Natural killer cell (primary cell): ENCODE data around the gene TSHZ3. TPM values are rescaled to one million over a fixed set of nuclear protein-coding genes. Genes with fewer than 3 reads are reported as not detected.

ENCODE experiments used
- ATAC-seq, 3 donors: fragments of 150-1000 bp in 2 of 3; fragments of 200-7000 bp in 1 of 3; cut with Tn5 transposase; 1 replicate in 1 of 3; 2 replicates in 2 of 3; pipeline ENCODE4 v1.10.0; 2021; ENCODE audit warnings: mild to moderate bottlenecking in 2 of 3, moderate library complexity in 2 of 3
- DNase-seq, 2 donors: peaks; one replicate each; pipeline versions ENCODE4 v3.0.0 to v3.0.0-alpha.2; 2013 to 2021; ENCODE audit warnings: mixed read lengths in 1 of 2
- H3K27ac ChIP-seq: one replicate; pipeline ENCODE4 v1.5.1; 2013; ENCODE audit warnings: mild to moderate bottlenecking, low read length
- H3K27me3 ChIP-seq: one replicate; pipeline ENCODE4 v1.6.1; 2013; ENCODE audit warnings: low read length; ENCODE audit not compliant: control insufficient read depth, insufficient read depth
- H3K36me3 ChIP-seq: one replicate; pipeline ENCODE4 v1.6.1; 2013; ENCODE audit warnings: low read length; ENCODE audit not compliant: control insufficient read depth, insufficient read depth
- H3K4me1 ChIP-seq: one replicate; pipeline ENCODE4 v1.6.1; 2013; ENCODE audit warnings: low read length; ENCODE audit not compliant: control insufficient read depth, insufficient read depth
- H3K4me3 ChIP-seq: one replicate; pipeline ENCODE4 v1.5.1; 2013; ENCODE audit warnings: low read length
- H3K9me3 ChIP-seq: one replicate; pipeline ENCODE4 v1.6.1; 2013; ENCODE audit warnings: low read length; ENCODE audit not compliant: control insufficient read depth, insufficient read depth
- H3K27ac Mint-ChIP-seq, 2 donors: one replicate each; pipeline ENCODE4 v1.8.0; 2022; ENCODE audit warnings: mild to moderate bottlenecking in 2 of 2, mixed read lengths in 2 of 2, moderate library complexity in 1 of 2
- H3K27me3 Mint-ChIP-seq, 2 donors: one replicate each; pipeline ENCODE4 v1.8.0; 2022; ENCODE audit warnings: low read depth in 2 of 2, mixed read lengths in 2 of 2
- H3K36me3 Mint-ChIP-seq: one replicate; pipeline ENCODE4 v1.8.0; 2022; ENCODE audit warnings: mixed read lengths
- H3K4me1 Mint-ChIP-seq, 2 donors: one replicate each; pipeline ENCODE4 v1.8.0; 2022; ENCODE audit warnings: mixed read lengths in 2 of 2
- H3K4me3 Mint-ChIP-seq: one replicate; pipeline ENCODE4 v1.8.0; 2022; ENCODE audit warnings: mild to moderate bottlenecking, moderate library complexity, mixed read lengths
- H3K9me3 Mint-ChIP-seq, 2 donors: one replicate each; pipeline ENCODE4 v1.8.0; 2022; ENCODE audit warnings: mixed read lengths in 2 of 2
- WGBS: methylation state at CpG from one replicate; pipeline ENCODE4 v1.1.7; 2013; ENCODE audit warnings: missing lambda C conversion rate; ENCODE audit not compliant: insufficient coverage; 5-methylcytosine and 5-hydroxymethylcytosine counted together
- intact Hi-C: fragments of 100-400 bp; cut with micrococcal nuclease; formaldehyde crosslinking; loops from one replicate; pipeline ENCODE4 v1.14.2; 2022
- total RNA-seq, 4 donors: library from RNA; stranded (reverse); fragments of 120-200 nt in 1 of 4; gene quantifications; one replicate each; pipeline versions ENCODE4 v1.2.3 to v1.2.4, GENCODE V29; 2013 to 2022
- TF ChIP-seq, protein P1 (sequence below): fragments of 200-600 bp; IDR thresholded peaks from one replicate; pipeline ENCODE4 v1.8.0; 2022; ENCODE audit warnings: antibody characterized with exemption

Gene TSHZ3
- total RNA-seq, 3 donors from 2014 or later (not counting 1 experiment from before 2014, with no cell fraction given) = 5.3 to 8.1 (median 6.2) TPM

DNA sequence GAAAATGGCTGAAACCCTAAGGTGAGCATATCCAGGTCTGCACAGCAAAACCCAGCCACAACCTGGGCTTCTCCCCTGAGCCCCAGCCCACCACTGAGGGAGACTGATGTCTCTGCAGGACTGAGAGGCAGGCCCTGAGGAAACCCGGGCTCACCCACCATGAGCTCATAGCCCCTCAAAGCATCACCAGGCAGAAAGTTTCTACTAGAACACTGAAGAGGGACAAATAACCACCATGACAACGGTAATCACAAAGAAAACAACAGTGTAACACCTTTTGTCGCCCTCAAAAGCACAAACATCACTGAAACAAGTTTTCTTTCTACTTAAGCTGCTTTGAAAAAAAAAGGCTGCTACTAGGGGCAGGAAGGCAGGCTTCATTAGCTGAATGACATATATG lies 29.8 kb downstream of the TSHZ3 start:
- TF ChIP-seq, protein P1, sequence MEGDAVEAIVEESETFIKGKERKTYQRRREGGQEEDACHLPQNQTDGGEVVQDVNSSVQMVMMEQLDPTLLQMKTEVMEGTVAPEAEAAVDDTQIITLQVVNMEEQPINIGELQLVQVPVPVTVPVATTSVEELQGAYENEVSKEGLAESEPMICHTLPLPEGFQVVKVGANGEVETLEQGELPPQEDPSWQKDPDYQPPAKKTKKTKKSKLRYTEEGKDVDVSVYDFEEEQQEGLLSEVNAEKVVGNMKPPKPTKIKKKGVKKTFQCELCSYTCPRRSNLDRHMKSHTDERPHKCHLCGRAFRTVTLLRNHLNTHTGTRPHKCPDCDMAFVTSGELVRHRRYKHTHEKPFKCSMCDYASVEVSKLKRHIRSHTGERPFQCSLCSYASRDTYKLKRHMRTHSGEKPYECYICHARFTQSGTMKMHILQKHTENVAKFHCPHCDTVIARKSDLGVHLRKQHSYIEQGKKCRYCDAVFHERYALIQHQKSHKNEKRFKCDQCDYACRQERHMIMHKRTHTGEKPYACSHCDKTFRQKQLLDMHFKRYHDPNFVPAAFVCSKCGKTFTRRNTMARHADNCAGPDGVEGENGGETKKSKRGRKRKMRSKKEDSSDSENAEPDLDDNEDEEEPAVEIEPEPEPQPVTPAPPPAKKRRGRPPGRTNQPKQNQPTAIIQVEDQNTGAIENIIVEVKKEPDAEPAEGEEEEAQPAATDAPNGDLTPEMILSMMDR = no peak
- no peak overlapping the region for H3K27ac Mint-ChIP-seq
- no peak for ATAC-seq
- H3K4me1 Mint-ChIP-seq = peaks cover 0 to 11% of the 10 kb centered on the region in 2 donors
- H3K27ac ChIP-seq = no peak overlapping the region
- no peak overlapping the region for H3K4me3 Mint-ChIP-seq
- DNase-seq = no peak
- H3K36me3 Mint-ChIP-seq = no peaks in the 10 kb centered on the region
- WGBS = 76% methylated on average over 3 of the region's 3 CpGs
- no peaks in the 10 kb centered on the region for H3K36me3 ChIP-seq
- no peaks in the 10 kb centered on the region for H3K9me3 ChIP-seq
- H3K4me1 ChIP-seq = no peaks in the 10 kb centered on the region
- H3K27me3 Mint-ChIP-seq = peaks cover 3 to 19% of the 10 kb centered on the region in 2 donors
- no peaks in the 10 kb centered on the region for H3K9me3 Mint-ChIP-seq
- H3K4me3 ChIP-seq = no peak overlapping the region
- intact Hi-C loops = no loop called here
- no peaks in the 10 kb centered on the region for H3K27me3 ChIP-seq

DNA sequence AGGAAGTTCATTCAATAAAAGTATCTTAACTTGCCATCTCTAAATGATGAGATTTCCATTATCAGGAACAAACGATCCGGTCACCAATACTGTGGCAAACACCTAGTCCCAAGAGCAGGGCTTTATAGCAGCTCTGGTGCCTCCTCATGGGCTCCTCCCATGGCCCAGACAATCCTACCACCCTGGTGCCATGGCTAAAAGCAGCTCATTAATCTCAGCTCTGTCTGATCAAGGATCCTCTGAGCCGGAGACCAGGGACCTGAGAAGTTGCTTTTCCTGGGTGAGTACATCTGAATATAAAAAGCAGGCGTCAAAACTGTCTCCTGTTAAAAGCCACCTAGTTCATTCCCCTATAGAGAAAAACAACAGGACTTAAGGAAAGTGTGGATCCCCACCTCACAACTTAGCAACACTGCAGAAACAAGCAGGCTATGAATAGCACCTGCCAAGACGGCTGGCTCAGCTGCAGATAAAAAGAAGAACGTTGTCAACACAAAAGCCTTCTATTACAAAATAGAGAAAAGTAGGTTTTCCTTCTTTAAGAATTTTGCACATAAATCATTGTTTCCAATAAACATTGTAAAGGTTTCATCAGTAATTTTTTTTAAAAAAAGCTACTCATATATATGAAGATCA lies 30.3 kb downstream of the TSHZ3 start:
- peaks cover 0 to 11% of the 10 kb centered on the region in 2 donors for H3K4me1 Mint-ChIP-seq
- no peak overlapping the region for H3K4me3 ChIP-seq
- no peaks in the 10 kb centered on the region for H3K27me3 ChIP-seq
- H3K36me3 ChIP-seq = no peaks in the 10 kb centered on the region
- peaks cover 3 to 19% of the 10 kb centered on the region in 2 donors for H3K27me3 Mint-ChIP-seq
- no peaks in the 10 kb centered on the region for H3K4me1 ChIP-seq
- H3K9me3 Mint-ChIP-seq = no peaks in the 10 kb centered on the region
- H3K9me3 ChIP-seq = no peaks in the 10 kb centered on the region
- no peaks in the 10 kb centered on the region for H3K36me3 Mint-ChIP-seq
- H3K27ac ChIP-seq = no peak overlapping the region
- no peak for DNase-seq
- 71% methylated on average over 4 of the region's 6 CpGs for WGBS
- no peak overlapping the region for H3K4me3 Mint-ChIP-seq
- intact Hi-C loops = no loop called here
- TF ChIP-seq, protein P1 = no peak
- no peak overlapping the region for H3K27ac Mint-ChIP-seq
- no peak for ATAC-seq

DNA sequence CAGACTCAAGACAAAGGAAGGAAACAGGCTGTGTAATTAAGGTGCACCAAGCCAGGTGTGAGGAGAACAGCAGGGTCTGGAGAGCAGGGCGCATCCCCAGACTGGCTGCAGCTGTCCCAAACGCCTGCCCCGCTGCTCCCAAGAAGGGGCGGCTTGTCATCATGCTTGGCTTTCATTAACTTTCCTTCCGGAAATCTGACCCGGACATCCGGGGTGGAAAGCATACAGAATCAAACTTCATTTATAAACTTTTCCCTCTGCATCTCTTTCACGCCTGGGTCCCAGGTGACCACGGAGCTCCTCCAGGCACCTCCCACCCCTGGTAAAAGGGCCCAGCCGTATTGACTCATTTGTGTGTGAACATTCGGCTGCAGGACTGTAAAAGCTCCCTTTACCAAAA lies 31.7 kb downstream of the TSHZ3 start:
- H3K27me3 Mint-ChIP-seq = peaks cover 3 to 19% of the 10 kb centered on the region in 2 donors

More for the DNA sequence above, 31.7 kb downstream of the TSHZ3 start:
- no peak overlapping the region for H3K27ac ChIP-seq
- intact Hi-C loops = no loop called here
- H3K4me3 ChIP-seq = no peak overlapping the region
- Mint-ChIP-seq H3K9me3 (no peaks in the 10 kb centered on the region), H3K27ac (no peak overlapping the region), H3K4me3 (no peak overlapping the region), H3K36me3 (no peaks in the 10 kb centered on the region), H3K4me1 (peaks cover 0 to 11% of the 10 kb centered on the region in 2 donors)
- no peaks in the 10 kb centered on the region for H3K4me1 ChIP-seq
- no peaks in the 10 kb centered on the region for H3K9me3 ChIP-seq
- 96% methylated on average over 11 of the region's 11 CpGs for WGBS
- no peaks in the 10 kb centered on the region for H3K27me3 ChIP-seq
- ATAC-seq = no peak
- H3K36me3 ChIP-seq = no peaks in the 10 kb centered on the region
- TF ChIP-seq, protein P1 = no peak
- no peak for DNase-seq
